Kasumi-1 (cell line): ENCODE results near the gene C20orf96.
"Not testable (repeated sequence)": the region's sequence is repeated elsewhere in the genome, so short reads cannot be mapped to it uniquely, and the experiment has no call there.

Experiments
- DNase-seq, 2 experiments: peaks; one replicate each; lab custom pipeline; 2025; lab: John Stamatoyannopoulos, UW

The C20orf96 gene

GRCh38 chr20:278607-279571 is 11.7 kb downstream of the C20orf96 start:
- no peak for DNase-seq

- no peak for DNase-seq
Observed at GRCh38 chr20:278181-278580, 12.4 kb downstream of the C20orf96 start.

- no peak for DNase-seq
Observed at GRCh38 chr20:277496-277781, 13.1 kb downstream of the C20orf96 start.

GRCh38 chr20:276620-277495 is 13.7 kb downstream of the C20orf96 start:
- DNase-seq, result no peak

GRCh38 chr20:275791-276190 is 14.8 kb downstream of the C20orf96 start:
- DNase-seq, result no peak

GRCh38 chr20:273884-274283 is 16.7 kb downstream of the C20orf96 start:
- DNase-seq, result no peak

GRCh38 chr20:272718-273117 is 17.8 kb downstream of the C20orf96 start:
- no peak for DNase-seq

- no peak for DNase-seq
Observed at GRCh38 chr20:271528-271927, 19.0 kb downstream of the C20orf96 start.

GRCh38 chr20:271069-271468 is 19.5 kb downstream of the C20orf96 start:
- no peak for DNase-seq

- no peak for DNase-seq
Observed at GRCh38 chr20:270517-270916, 20.0 kb downstream of the C20orf96 start.

- peak; percentile 76 to 80 for DNase-seq
Observed at GRCh38 chr20:266596-267562, 23.7 kb downstream of the C20orf96 start.

- DNase-seq, result no peak
Observed at GRCh38 chr20:263701-264100, 26.8 kb downstream of the C20orf96 start.

- no peak for DNase-seq
Observed at GRCh38 chr20:259981-260380, 30.6 kb downstream of the C20orf96 start.

GRCh38 chr20:258963-259362 is 31.6 kb downstream of the C20orf96 start:
- DNase-seq, result peak in 1 of 2 experiments; percentile 18

- no peak for DNase-seq
Observed at GRCh38 chr20:258269-258858, 32.2 kb downstream of the C20orf96 start.

GRCh38 chr20:257419-257818 is 33.1 kb downstream of the C20orf96 start, which contains the start of gene DEFB132:
TSS of gene DEFB132 (plus strand) at chr20:257724. CDS start at chr20:257779, 55 bp downstream.
- DNase-seq, result no peak

GRCh38 chr20:253447-253846 is 37.1 kb downstream of the C20orf96 start:
- DNase-seq, result not testable (repeated sequence)

GRCh38 chr20:252801-253200 is 37.7 kb downstream of the C20orf96 start:
- DNase-seq, result no peak

- DNase-seq, result peak in 1 of 2 experiments; percentile 8
Observed at GRCh38 chr20:251354-251753, 39.2 kb downstream of the C20orf96 start.

GRCh38 chr20:242905-243304 is 47.6 kb downstream of the C20orf96 start:
- DNase-seq, result no peak

GRCh38 chr20:237929-238328 is 52.6 kb downstream of the C20orf96 start:
- DNase-seq, result peak in 1 of 2 experiments; percentile 9
